OCI-LY3 (cell line): ENCODE measurements around the gene ADARB1.

Experiments used
- H2AFZ ChIP-seq: fragments of 200-600, 300-600 bp; shearing (Covaris generic); 2 replicates; pipeline ENCODE4 v1.6.0; 2014; ENCODE audit warnings: antibody characterized with exemption, low read depth, low read length
- H3K27ac ChIP-seq: fragments of 200-600, 300-600 bp; sonication (generic); 2 replicates; pipeline ENCODE4 v1.5.1; 2014; ENCODE audit warnings: mild to moderate bottlenecking, low read length, moderate library complexity, mixed read lengths
- H3K27me3 ChIP-seq: fragments of 200-600, 300-600 bp; sonication (generic); 2 replicates; pipeline ENCODE4 v1.6.1; 2014; ENCODE audit warnings: low read depth, low read length, mixed read lengths
- H3K36me3 ChIP-seq: fragments of 200-600, 300-600 bp; sonication (generic); replicated peaks from 2 replicates; pipeline ENCODE3; 2014; ENCODE audit warnings: low read depth, low read length, mixed read lengths
- H3K4me1 ChIP-seq: fragments of 300-600, 200-600 bp; sonication (generic); 2 replicates; pipeline ENCODE4 v1.6.1; 2014; ENCODE audit warnings: low read length, mixed read lengths
- H3K4me2 ChIP-seq: fragments of 200-600, 300-600 bp; sonication (generic); 2 replicates; pipeline ENCODE4 v1.6.1; 2014; ENCODE audit warnings: low read length, mixed read lengths
- H3K4me3 ChIP-seq: fragments of 300-600, 200-600 bp; sonication (generic); 2 replicates; pipeline ENCODE4 v1.5.1; 2014; ENCODE audit warnings: antibody characterized with exemption, mild to moderate bottlenecking, low read length, moderate library complexity
- H3K79me2 ChIP-seq: fragments of 300-600, 200-600 bp; shearing (Covaris generic); 2 replicates; pipeline ENCODE4 v1.6.1; 2014; ENCODE audit warnings: mild to moderate bottlenecking, low read length, mixed read lengths
- H3K9ac ChIP-seq: fragments of 300-600, 200-600 bp; shearing (Covaris generic); 2 replicates; pipeline ENCODE4 v1.6.0; 2014; ENCODE audit warnings: mild to moderate bottlenecking, low read length, moderate library complexity
- H3K9me3 ChIP-seq: fragments of 200-600, 300-600 bp; shearing (Covaris generic); 2 replicates; pipeline ENCODE4 v1.6.1; 2014; ENCODE audit warnings: low read length, mixed read lengths; ENCODE audit not compliant: insufficient read depth
- H4K20me1 ChIP-seq: fragments of 200-600, 300-600 bp; sonication (generic); 2 replicates; pipeline ENCODE4 v1.6.1; 2016; ENCODE audit warnings: low read length, mixed read lengths; ENCODE audit not compliant: insufficient read depth
- EZH2phosphoT487 ChIP-seq: fragments of 200-600 bp; shearing (Covaris generic); IDR thresholded peaks from 2 replicates; pipeline ENCODE4 v1.6.1; 2018; ENCODE audit warnings: antibody characterized with exemption, mixed run types, low read depth
- TF ChIP-seq, protein P1 (sequence below): fragments of 200-600, 300-600 bp; sonication (generic); IDR thresholded peaks from 2 replicates; pipeline ENCODE4 v1.5.1; 2014; ENCODE audit warnings: antibody characterized with exemption, low read length, low read depth

The ADARB1 gene

DNA sequence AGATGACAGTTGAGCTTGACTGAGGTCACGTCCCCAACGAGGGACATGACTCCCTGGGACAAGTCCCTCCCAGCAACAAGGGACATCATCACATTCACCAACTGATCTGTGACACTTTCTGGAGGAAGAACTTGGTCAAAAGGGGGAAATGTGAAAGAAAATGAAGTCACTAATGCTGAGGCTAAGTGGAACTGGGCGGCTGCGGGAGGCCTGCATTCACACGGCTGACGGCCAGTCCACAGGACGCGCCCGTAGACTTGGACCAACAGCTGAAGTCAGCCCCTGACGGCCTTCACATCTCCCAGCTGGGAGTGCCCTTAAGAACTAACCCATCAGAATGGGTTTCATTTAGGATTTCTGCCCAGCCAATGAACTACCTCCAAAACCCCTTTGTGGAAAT lies 186.7 kb downstream of the ADARB1 start:
- H3K4me1 ChIP-seq: no peaks in the 10 kb centered on the region
- no peak overlapping the region for H3K4me2 ChIP-seq
- H3K36me3 ChIP-seq: no peaks in the 10 kb centered on the region
- TF ChIP-seq, protein P1, sequence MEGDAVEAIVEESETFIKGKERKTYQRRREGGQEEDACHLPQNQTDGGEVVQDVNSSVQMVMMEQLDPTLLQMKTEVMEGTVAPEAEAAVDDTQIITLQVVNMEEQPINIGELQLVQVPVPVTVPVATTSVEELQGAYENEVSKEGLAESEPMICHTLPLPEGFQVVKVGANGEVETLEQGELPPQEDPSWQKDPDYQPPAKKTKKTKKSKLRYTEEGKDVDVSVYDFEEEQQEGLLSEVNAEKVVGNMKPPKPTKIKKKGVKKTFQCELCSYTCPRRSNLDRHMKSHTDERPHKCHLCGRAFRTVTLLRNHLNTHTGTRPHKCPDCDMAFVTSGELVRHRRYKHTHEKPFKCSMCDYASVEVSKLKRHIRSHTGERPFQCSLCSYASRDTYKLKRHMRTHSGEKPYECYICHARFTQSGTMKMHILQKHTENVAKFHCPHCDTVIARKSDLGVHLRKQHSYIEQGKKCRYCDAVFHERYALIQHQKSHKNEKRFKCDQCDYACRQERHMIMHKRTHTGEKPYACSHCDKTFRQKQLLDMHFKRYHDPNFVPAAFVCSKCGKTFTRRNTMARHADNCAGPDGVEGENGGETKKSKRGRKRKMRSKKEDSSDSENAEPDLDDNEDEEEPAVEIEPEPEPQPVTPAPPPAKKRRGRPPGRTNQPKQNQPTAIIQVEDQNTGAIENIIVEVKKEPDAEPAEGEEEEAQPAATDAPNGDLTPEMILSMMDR: no peak
- no peak for TF ChIP-seq EZH2phosphoT487
- no peaks in the 10 kb centered on the region for H4K20me1 ChIP-seq
- H3K4me3 ChIP-seq: no peak overlapping the region
- no peaks in the 10 kb centered on the region for H3K27me3 ChIP-seq
- H3K27ac ChIP-seq: no peak overlapping the region
- no peak overlapping the region for H2AFZ ChIP-seq
- H3K9me3 ChIP-seq: no peaks in the 10 kb centered on the region
- H3K9ac ChIP-seq: no peak overlapping the region
- no peaks in the 10 kb centered on the region for H3K79me2 ChIP-seq

DNA sequence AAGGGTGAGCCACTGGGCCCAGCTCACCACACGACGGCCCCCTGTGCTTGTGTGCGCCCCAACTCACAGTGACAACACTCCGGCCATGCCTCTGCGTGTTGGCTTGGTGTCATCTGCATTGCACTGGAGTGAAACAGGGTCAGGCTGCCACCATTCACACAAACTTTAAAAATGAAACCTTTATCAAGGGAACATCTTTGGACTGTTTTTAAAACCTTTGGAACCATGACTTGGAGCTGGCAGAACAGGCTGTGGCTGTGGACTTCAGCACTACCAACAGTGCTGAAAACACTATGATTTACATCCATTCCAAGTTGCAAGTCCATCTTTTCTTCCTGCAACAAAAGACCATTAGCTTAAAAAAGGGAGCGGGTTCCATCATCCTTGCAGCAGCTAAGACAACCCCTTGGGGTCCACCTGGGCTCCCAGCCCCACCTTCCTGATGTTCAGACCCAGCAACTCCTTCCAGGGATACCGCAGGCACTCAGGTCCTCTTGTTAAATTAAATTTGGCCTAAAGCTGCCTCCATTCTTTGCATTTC lies 187.7 kb downstream of the ADARB1 start:
- no peaks in the 10 kb centered on the region for H3K27me3 ChIP-seq
- no peaks in the 10 kb centered on the region for H3K4me1 ChIP-seq
- no peak overlapping the region for H3K4me3 ChIP-seq
- H4K20me1 ChIP-seq: no peaks in the 10 kb centered on the region
- no peaks in the 10 kb centered on the region for H3K9me3 ChIP-seq
- peaks cover under 1% of the 10 kb centered on the region for H3K36me3 ChIP-seq
- H3K4me2 ChIP-seq: no peak overlapping the region
- no peak overlapping the region for H3K27ac ChIP-seq
- H3K9ac ChIP-seq: no peak overlapping the region
- H2AFZ ChIP-seq: no peak overlapping the region
- no peaks in the 10 kb centered on the region for H3K79me2 ChIP-seq
- TF ChIP-seq, protein P1: no peak
- TF ChIP-seq EZH2phosphoT487: no peak

DNA sequence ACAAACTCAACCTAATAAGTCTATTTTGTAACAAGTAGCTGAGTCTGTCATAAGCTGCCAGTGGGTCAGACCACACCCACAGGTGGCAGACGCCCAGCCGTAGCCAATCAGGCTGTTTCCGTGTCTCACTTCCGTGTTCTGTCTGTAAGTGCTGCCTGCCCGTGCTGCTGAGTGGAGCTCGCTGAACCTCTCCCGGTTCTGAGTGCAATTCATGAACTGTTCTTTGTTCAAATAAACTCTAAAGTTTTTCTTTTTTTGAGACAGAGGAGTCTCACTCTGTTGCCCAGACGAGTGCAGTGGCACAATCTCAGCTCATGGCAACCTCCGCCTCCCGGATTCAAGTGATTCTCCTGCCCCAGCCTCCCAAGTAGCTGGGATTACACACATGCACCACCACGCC lies 188.2 kb downstream of the ADARB1 start:
- Histone ChIP-seq H2AFZ (no peak overlapping the region), H3K79me2 (no peaks in the 10 kb centered on the region), H3K9ac (no peak overlapping the region), H3K27me3 (no peaks in the 10 kb centered on the region), H3K4me3 (no peak overlapping the region), H3K4me1 (no peaks in the 10 kb centered on the region), H4K20me1 (no peaks in the 10 kb centered on the region), H3K27ac (no peak overlapping the region), H3K9me3 (no peaks in the 10 kb centered on the region), H3K36me3 (peaks cover 6% of the 10 kb centered on the region), H3K4me2 (no peak overlapping the region)
- TF ChIP-seq EZH2phosphoT487: no peak
- TF ChIP-seq, protein P1: no peak

DNA sequence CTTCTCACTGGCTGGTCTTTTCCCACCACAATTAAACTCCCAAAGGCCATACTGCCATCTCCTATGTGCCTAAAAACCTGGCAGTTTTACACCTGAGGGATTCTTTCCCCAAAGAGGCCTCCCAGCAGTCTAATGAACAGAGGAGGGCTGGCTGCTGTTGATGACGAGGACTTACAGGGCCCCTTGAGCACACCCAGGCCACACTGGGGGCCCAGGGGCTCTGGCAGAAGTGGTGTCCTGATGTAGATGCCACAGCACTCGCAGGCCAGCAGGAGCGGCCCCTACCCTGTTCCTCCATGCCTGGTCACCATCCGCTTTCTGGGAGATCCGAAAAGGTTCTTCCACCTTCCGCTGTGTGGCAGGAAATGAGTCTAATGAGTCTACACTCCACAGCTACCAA lies 189.2 kb downstream of the ADARB1 start:
- Histone ChIP-seq H3K79me2 (no peaks in the 10 kb centered on the region), H2AFZ (no peak overlapping the region), H3K4me2 (no peak overlapping the region), H3K9ac (no peak overlapping the region), H3K36me3 (peaks cover 7% of the 10 kb centered on the region), H4K20me1 (no peaks in the 10 kb centered on the region), H3K9me3 (no peaks in the 10 kb centered on the region), H3K4me1 (no peaks in the 10 kb centered on the region), H3K4me3 (no peak overlapping the region), H3K27ac (no peak overlapping the region), H3K27me3 (no peaks in the 10 kb centered on the region)
- no peak for TF ChIP-seq EZH2phosphoT487
- TF ChIP-seq, protein P1: no peak
